HFFc6 (cell line): ENCODE data around the gene ZNF827. TPM values are rescaled to one million over a fixed set of nuclear protein-coding genes. Genes with fewer than 3 reads are reported as not detected.

ENCODE experiments used
- DNase-seq: peaks from one replicate; pipeline ENCODE4 v3.0.0-alpha.2; 2018
- H3K27ac Mint-ChIP-seq: 2 replicates; pipeline ENCODE4 v1.8.0; 2020; ENCODE audit warnings: mild to moderate bottlenecking, mixed read lengths
- H3K27me3 Mint-ChIP-seq: 2 replicates; pipeline ENCODE4 v1.8.0; 2021; ENCODE audit warnings: mild to moderate bottlenecking, moderate library complexity, mixed read lengths; ENCODE audit not compliant: insufficient read depth
- H3K36me3 Mint-ChIP-seq: 2 replicates; pipeline ENCODE4 v1.8.0; 2021; ENCODE audit warnings: low read depth, mixed read lengths
- H3K4me1 Mint-ChIP-seq: 2 replicates; pipeline ENCODE4 v1.8.0; 2020; ENCODE audit warnings: low read depth, mixed read lengths
- H3K4me3 Mint-ChIP-seq: 2 replicates; pipeline ENCODE4 v1.8.0; 2020; ENCODE audit warnings: mild to moderate bottlenecking, moderate library complexity, mixed read lengths
- H3K9me3 Mint-ChIP-seq: 2 replicates; pipeline ENCODE4 v1.8.0; 2020; ENCODE audit warnings: mild to moderate bottlenecking, mixed read lengths
- CTCF ChIP-seq: fragments of 200-600 bp; sonication (generic); IDR thresholded peaks from 2 replicates; pipeline ENCODE4 v1.5.0; 2021; ENCODE audit warnings: antibody characterized with exemption, mild to moderate bottlenecking
- total RNA-seq, 6 experiments: library from RNA; stranded (reverse); fragmentation: NEBNext Ultra II Directional; extraction: Animal tissue kit (Norgen Biotek cat#: 25700); gene quantifications; 2 replicates in 1 of 6; 3 replicates in 5 of 6; pipeline ENCODE4 v1.2.3, GENCODE V29; 2021

The ZNF827 gene
- total RNA-seq, 6 experiments from 2014 or later: 15.8 to 22.4 (median 17.6) TPM

- peak; percentile 62 for DNase-seq
- Mint-ChIP-seq H3K27me3 (no peaks in the 10 kb centered on the region; the same call in 1 of the 2 replicates), H3K4me1 (peaks cover 65% of the 10 kb centered on the region), H3K27ac (peak overlapping the region; percentile 97), H3K4me3 (peak overlapping the region; percentile 96), H3K36me3 (peaks cover 5% of the 10 kb centered on the region; the same call in 1 of the 2 replicates), H3K9me3 (no peaks in the 10 kb centered on the region)
- no peak for TF ChIP-seq CTCF
Observed at GRCh38 chr4:145936997-145937901, 1.4 kb downstream of the ZNF827 start.

GRCh38 chr4:145936142-145936996 lies 2.3 kb downstream of the ZNF827 start:
- DNase-seq: peak; percentile 62
- Mint-ChIP-seq H3K36me3 (peaks cover 5% of the 10 kb centered on the region; the same call in 1 of the 2 replicates), H3K27me3 (no peaks in the 10 kb centered on the region; the same call in 1 of the 2 replicates), H3K4me1 (peaks cover 64% of the 10 kb centered on the region), H3K4me3 (peak overlapping the region; percentile 96), H3K27ac (peak overlapping the region; percentile 97), H3K9me3 (no peaks in the 10 kb centered on the region)
- TF ChIP-seq CTCF: peak; percentile 54

- no peak for TF ChIP-seq CTCF
- peaks cover 5% of the 10 kb centered on the region; the same call in 1 of the 2 replicates for H3K36me3 Mint-ChIP-seq
- H3K27me3 Mint-ChIP-seq: no peaks in the 10 kb centered on the region; the same call in 1 of the 2 replicates
- no peak for DNase-seq
- H3K4me1 Mint-ChIP-seq: peaks cover 61% of the 10 kb centered on the region
- no peaks in the 10 kb centered on the region for H3K9me3 Mint-ChIP-seq
- peak overlapping the region; percentile 96 for H3K4me3 Mint-ChIP-seq
- H3K27ac Mint-ChIP-seq: peak overlapping the region; percentile 97
Observed at GRCh38 chr4:145935253-145936141, 3.1 kb downstream of the ZNF827 start.

GRCh38 chr4:145934434-145935047 lies 4.1 kb downstream of the ZNF827 start:
- H3K27ac Mint-ChIP-seq: peak overlapping the region; percentile 97; the same call in 1 of the 2 replicates
- peak overlapping the region; percentile 96 for H3K4me3 Mint-ChIP-seq
- H3K36me3 Mint-ChIP-seq: peaks cover 5% of the 10 kb centered on the region; the same call in 1 of the 2 replicates
- H3K4me1 Mint-ChIP-seq: peaks cover 60% of the 10 kb centered on the region
- TF ChIP-seq CTCF: no peak
- DNase-seq: no peak
- no peaks in the 10 kb centered on the region for H3K9me3 Mint-ChIP-seq
- H3K27me3 Mint-ChIP-seq: no peaks in the 10 kb centered on the region; the same call in 1 of the 2 replicates
